ENCODE data around the gene S100A9.
A peak's percentile ranks its signal among the peaks of the same experiment; 100 is the strongest.
"Not testable (repeated sequence)": the region's sequence is repeated elsewhere in the genome, so short reads cannot be mapped to it uniquely, and the experiment has no call there.

The S100A9 gene

GRCh38 chr1:153404086-153404635, 46.5 kb downstream of the S100A9 start:
- H4K20me1 ChIP-seq (ENCODE audit: control insufficient read depth, insufficient read depth, low read depth, low read length): no peaks in the 10 kb centered on the region
- no peaks in the 10 kb centered on the region for H3K4me1 ChIP-seq (ENCODE audit: control insufficient read depth, low read length)
- H3F3A ChIP-seq (ENCODE audit: control insufficient read depth, insufficient read depth): no peaks in the 10 kb centered on the region
- no peaks in the 10 kb centered on the region for H3K36me3 ChIP-seq (ENCODE audit: control insufficient read depth, low read length)
- no peaks in the 10 kb centered on the region for H3K9me3 ChIP-seq (ENCODE audit: control insufficient read depth, insufficient read depth, low read length)
- no peaks in the 10 kb centered on the region for H3K9me2 ChIP-seq (replicated peaks; ENCODE audit: control insufficient read depth, low read length)
- TF ChIP-seq CTCF (IDR thresholded peaks at IDR 0.05; ENCODE audit: low read depth, low read length, poor library complexity, severe bottlenecking) (no peak), EZH2phosphoT487 (IDR thresholded peaks at IDR 0.05; ENCODE audit: borderline replicate concordance, low read length) (no peak)
- no peaks in the 10 kb centered on the region for H3K79me2 ChIP-seq (ENCODE audit: control insufficient read depth, low read length)
- H3K27me3 ChIP-seq (ENCODE audit: control insufficient read depth, low read length): no peaks in the 10 kb centered on the region
- H3K27ac ChIP-seq (ENCODE audit: low read depth, low read length): no peak overlapping the region
- H3K4me2 ChIP-seq (ENCODE audit: low read length): no peak overlapping the region
- H3K4me3 ChIP-seq (ENCODE audit: low read length): no peak overlapping the region

- no peaks in the 10 kb centered on the region for H3K36me3 ChIP-seq (ENCODE audit: control insufficient read depth, low read length)
Measured at GRCh38 chr1:153404768-153405167, 47.1 kb downstream of the S100A9 start.

GRCh38 chr1:153405825-153406599, 48.4 kb downstream of the S100A9 start:
- H3K79me2 ChIP-seq (ENCODE audit: control insufficient read depth, low read length); H3K9me2 ChIP-seq (replicated peaks; ENCODE audit: control insufficient read depth, low read length); H3K9me3 ChIP-seq (ENCODE audit: control insufficient read depth, insufficient read depth, low read length); H3K4me3 ChIP-seq (ENCODE audit: low read length); H3K27me3 ChIP-seq (ENCODE audit: control insufficient read depth, low read length); H3K36me3 ChIP-seq (ENCODE audit: control insufficient read depth, low read length); H3K27ac ChIP-seq (ENCODE audit: low read depth, low read length); H3K4me2 ChIP-seq (ENCODE audit: low read length); H4K20me1 ChIP-seq (ENCODE audit: control insufficient read depth, insufficient read depth, low read depth, low read length); H3F3A ChIP-seq (ENCODE audit: control insufficient read depth, insufficient read depth); H3K4me1 ChIP-seq (ENCODE audit: control insufficient read depth, low read length): not testable (repeated sequence)

More at GRCh38 chr1:153404768-153405167, 47.1 kb downstream of the S100A9 start:
- Histone ChIP-seq H3K27ac (ENCODE audit: low read depth, low read length) (no peak overlapping the region), H3K9me2 (replicated peaks; ENCODE audit: control insufficient read depth, low read length) (no peaks in the 10 kb centered on the region), H3K4me3 (ENCODE audit: low read length) (no peak overlapping the region), H3K27me3 (ENCODE audit: control insufficient read depth, low read length) (no peaks in the 10 kb centered on the region), H3K79me2 (ENCODE audit: control insufficient read depth, low read length) (no peaks in the 10 kb centered on the region), H3K9me3 (ENCODE audit: control insufficient read depth, insufficient read depth, low read length) (no peaks in the 10 kb centered on the region), H3F3A (ENCODE audit: control insufficient read depth, insufficient read depth) (no peaks in the 10 kb centered on the region), H4K20me1 (ENCODE audit: control insufficient read depth, insufficient read depth, low read depth, low read length) (no peaks in the 10 kb centered on the region), H3K4me1 (ENCODE audit: control insufficient read depth, low read length) (no peaks in the 10 kb centered on the region), H3K4me2 (ENCODE audit: low read length) (no peak overlapping the region)
- TF ChIP-seq CTCF (IDR thresholded peaks at IDR 0.05; ENCODE audit: low read depth, low read length, poor library complexity, severe bottlenecking) (peak; percentile 66), EZH2phosphoT487 (IDR thresholded peaks at IDR 0.05; ENCODE audit: borderline replicate concordance, low read length) (no peak)

GRCh38 chr1:153407274-153407673, 49.6 kb downstream of the S100A9 start:
- not testable (repeated sequence) for H3K4me2 ChIP-seq (ENCODE audit: low read length); H3K4me3 ChIP-seq (ENCODE audit: low read length); H3K4me1 ChIP-seq (ENCODE audit: control insufficient read depth, low read length); H3K27ac ChIP-seq (ENCODE audit: low read depth, low read length); H3K36me3 ChIP-seq (ENCODE audit: control insufficient read depth, low read length); H3K9me3 ChIP-seq (ENCODE audit: control insufficient read depth, insufficient read depth, low read length); H3K9me2 ChIP-seq (replicated peaks; ENCODE audit: control insufficient read depth, low read length); H3K79me2 ChIP-seq (ENCODE audit: control insufficient read depth, low read length); H3K27me3 ChIP-seq (ENCODE audit: control insufficient read depth, low read length); H3F3A ChIP-seq (ENCODE audit: control insufficient read depth, insufficient read depth); H4K20me1 ChIP-seq (ENCODE audit: control insufficient read depth, insufficient read depth, low read depth, low read length)

All from DOHH2 (cell line).